Measurements from ENCODE around the gene OPHN1.

GRCh38 chrX:68177542-68177941, 255.8 kb downstream of the OPHN1 start:
- TF ChIP-seq CTCF (IDR thresholded peaks at IDR 0.05) (no peak), POLR2A (IDR thresholded peaks at IDR 0.05) (no peak)
